ENCODE results near the gene SCUBE1. TPM values are rescaled to one million over a fixed set of nuclear protein-coding genes. Genes with fewer than 3 reads are reported as not detected.

The SCUBE1 gene
- total RNA-seq, 1 donor from 2014 or later = 25.9 TPM

- Histone ChIP-seq H3K9ac (no peak overlapping the region), H3K9me3 (ENCODE audit: low read depth) (no peaks in the 10 kb centered on the region), H3K79me2 (ENCODE audit: low read depth) (no peaks in the 10 kb centered on the region), H3K4me3 (no peak overlapping the region), H3K4me2 (no peak overlapping the region), H3K4me1 (peaks cover 45% of the 10 kb centered on the region), H3K27me3 (no peaks in the 10 kb centered on the region), H3F3A (ENCODE audit: low read depth) (peaks cover 9% of the 10 kb centered on the region), H3K27ac (no peak overlapping the region), H2AFZ (replicated peaks) (no peak overlapping the region), H3K36me3 (no peaks in the 10 kb centered on the region), H4K20me1 (ENCODE audit: low read depth) (peaks cover 49% of the 10 kb centered on the region)
- peaks cover 68% of the 10 kb centered on the region for H3K4me1 Mint-ChIP-seq
- H3K36me3 Mint-ChIP-seq = peaks cover 1% of the 10 kb centered on the region
- H3K9me3 Mint-ChIP-seq = no peaks in the 10 kb centered on the region
- H3K4me3 Mint-ChIP-seq = no peak overlapping the region
- H3K27me3 Mint-ChIP-seq (ENCODE audit: insufficient read depth, low read depth) = peaks cover 18% of the 10 kb centered on the region
- TF ChIP-seq CTCF (IDR thresholded peaks at IDR 0.05) = no peak
- TF ChIP-seq EZH2phosphoT487 (IDR thresholded peaks at IDR 0.05) = no peak
- TF ChIP-seq EZH2 (IDR thresholded peaks at IDR 0.05) = no peak
- peak overlapping the region; percentile 6 for H3K27ac Mint-ChIP-seq
- DNase-seq (ENCODE audit: low spot score) = no peak
Measured at GRCh38 chr22:43292630-43293018, 50.5 kb downstream of the SCUBE1 start.

DNA sequence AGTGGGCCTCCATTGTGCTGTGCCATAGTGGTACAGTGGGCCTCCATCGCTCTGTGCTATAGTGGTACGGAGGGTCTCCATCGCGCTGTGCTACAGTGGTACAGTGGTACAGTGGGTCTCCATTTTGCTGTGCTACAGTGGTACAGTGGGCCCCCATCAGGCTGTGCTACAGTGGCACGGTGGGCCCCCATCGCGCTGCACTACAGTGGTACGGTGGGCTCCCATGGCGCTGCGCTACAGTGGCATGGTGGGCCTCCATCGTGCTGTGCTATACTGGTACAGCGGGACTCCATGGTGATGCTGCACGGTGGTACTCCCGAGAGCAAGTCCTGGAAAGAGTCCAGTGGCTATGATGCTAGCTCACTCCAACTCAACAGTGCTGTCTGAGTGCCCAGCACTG, 51.8 kb downstream of the SCUBE1 start:
- Mint-ChIP-seq H3K9me3 (no peaks in the 10 kb centered on the region), H3K36me3 (peaks cover 1% of the 10 kb centered on the region), H3K27ac (no peak overlapping the region), H3K4me3 (no peak overlapping the region), H3K4me1 (peaks cover 62% of the 10 kb centered on the region), H3K27me3 (ENCODE audit: insufficient read depth, low read depth) (peaks cover 16% of the 10 kb centered on the region)
- Histone ChIP-seq H2AFZ (replicated peaks) (no peak overlapping the region), H3K27ac (no peak overlapping the region), H3K4me2 (no peak overlapping the region), H3K4me3 (no peak overlapping the region), H3K9ac (no peak overlapping the region), H3F3A (ENCODE audit: low read depth) (peaks cover 9% of the 10 kb centered on the region), H3K9me3 (ENCODE audit: low read depth) (no peaks in the 10 kb centered on the region), H3K79me2 (ENCODE audit: low read depth) (no peaks in the 10 kb centered on the region), H3K36me3 (no peaks in the 10 kb centered on the region), H3K4me1 (peaks cover 39% of the 10 kb centered on the region), H3K27me3 (no peaks in the 10 kb centered on the region), H4K20me1 (ENCODE audit: low read depth) (peaks cover 57% of the 10 kb centered on the region)
- TF ChIP-seq CTCF (IDR thresholded peaks at IDR 0.05) (no peak), EZH2phosphoT487 (IDR thresholded peaks at IDR 0.05) (no peak), EZH2 (IDR thresholded peaks at IDR 0.05) (no peak)
- DNase-seq (ENCODE audit: low spot score) = no peak

DNA sequence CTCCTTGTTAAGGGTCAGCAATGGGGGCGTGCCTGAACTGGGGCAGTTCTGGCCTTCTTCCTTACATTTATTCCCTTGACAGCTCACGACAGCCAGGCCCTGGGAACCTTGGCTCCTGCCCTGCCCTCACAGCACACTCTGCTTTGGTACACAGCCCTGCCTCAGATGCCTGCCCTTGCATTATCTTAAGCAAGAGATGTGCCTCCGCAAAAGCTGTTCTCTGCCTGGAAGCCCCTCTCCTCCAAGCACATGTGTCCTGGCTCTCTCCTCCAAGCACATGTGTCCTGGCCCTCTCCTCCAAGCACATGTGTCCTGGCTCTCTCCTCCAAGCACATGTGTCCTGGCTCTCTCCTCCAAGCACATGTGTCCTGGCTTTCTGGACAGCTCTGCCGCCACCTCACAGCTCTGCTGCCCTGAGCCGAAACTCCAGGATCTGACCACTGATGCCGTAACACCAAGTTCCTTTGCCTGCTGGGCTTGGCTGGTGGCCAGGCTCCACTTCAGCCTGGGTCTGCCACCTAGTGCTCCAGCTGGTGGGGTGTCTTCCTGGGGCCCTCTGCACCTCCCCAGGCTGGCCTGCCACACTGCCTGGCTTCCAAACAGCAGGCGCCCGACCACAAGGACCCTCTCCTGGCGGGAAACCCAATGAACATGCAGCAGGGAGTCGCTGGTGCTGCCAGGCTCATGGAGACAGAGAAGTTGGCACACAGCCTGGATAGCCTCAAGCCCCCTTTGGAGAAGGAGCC, 53.0 kb downstream of the SCUBE1 start:
- peaks cover 56% of the 10 kb centered on the region for H4K20me1 ChIP-seq (ENCODE audit: low read depth)
- TF ChIP-seq EZH2 (IDR thresholded peaks at IDR 0.05) = no peak
- TF ChIP-seq CTCF (IDR thresholded peaks at IDR 0.05) = no peak
- no peak for TF ChIP-seq EZH2phosphoT487 (IDR thresholded peaks at IDR 0.05)
- no peaks in the 10 kb centered on the region for H3K79me2 ChIP-seq (ENCODE audit: low read depth)
- H3K27me3 Mint-ChIP-seq (ENCODE audit: insufficient read depth, low read depth) = peaks cover 16% of the 10 kb centered on the region
- no peak overlapping the region for H3K9ac ChIP-seq
- H3K4me2 ChIP-seq = no peak overlapping the region
- DNase-seq (ENCODE audit: low spot score) = no peak
- H3K27me3 ChIP-seq = no peaks in the 10 kb centered on the region
- H3K9me3 ChIP-seq (ENCODE audit: low read depth) = no peaks in the 10 kb centered on the region
- peaks cover 9% of the 10 kb centered on the region for H3F3A ChIP-seq (ENCODE audit: low read depth)
- no peaks in the 10 kb centered on the region for H3K36me3 ChIP-seq
- H3K36me3 Mint-ChIP-seq = peaks cover 4% of the 10 kb centered on the region
- peaks cover 53% of the 10 kb centered on the region for H3K4me1 Mint-ChIP-seq
- no peak overlapping the region for H3K4me3 Mint-ChIP-seq
- no peak overlapping the region for H3K27ac ChIP-seq
- H3K4me1 ChIP-seq = peaks cover 35% of the 10 kb centered on the region
- H3K9me3 Mint-ChIP-seq = no peaks in the 10 kb centered on the region
- H2AFZ ChIP-seq (replicated peaks) = no peak overlapping the region
- H3K4me3 ChIP-seq = no peak overlapping the region
- no peak overlapping the region for H3K27ac Mint-ChIP-seq
